ENCODE results near the gene PTPRD.

The PTPRD gene

GRCh38 chr9:8268881-8269280, 2343.9 kb downstream of the PTPRD start:
- TF ChIP-seq CTCF (conservative IDR thresholded peaks at IDR 0.05; ENCODE audit: low read depth, low read length), result no peak
- DNase-seq (ENCODE audit: low read depth), result no peak
- H3K4me3 ChIP-seq (ENCODE audit: low read depth, low read length), result no peak overlapping the region

- TF ChIP-seq CTCF (conservative IDR thresholded peaks at IDR 0.05; ENCODE audit: low read depth, low read length), result no peak
- H3K4me3 ChIP-seq (ENCODE audit: low read depth, low read length), result no peak overlapping the region
- DNase-seq (ENCODE audit: low read depth), result no peak
Measured at GRCh38 chr9:8268216-8268878, 2344.5 kb downstream of the PTPRD start.

GRCh38 chr9:8267636-8268035, 2345.2 kb downstream of the PTPRD start:
- H3K4me3 ChIP-seq (ENCODE audit: low read depth, low read length), result no peak overlapping the region
- no peak for TF ChIP-seq CTCF (conservative IDR thresholded peaks at IDR 0.05; ENCODE audit: low read depth, low read length)
- DNase-seq (ENCODE audit: low read depth), result no peak

GRCh38 chr9:8266861-8267260, 2345.9 kb downstream of the PTPRD start:
- H3K4me3 ChIP-seq (ENCODE audit: low read depth, low read length), result no peak overlapping the region
- no peak for TF ChIP-seq CTCF (conservative IDR thresholded peaks at IDR 0.05; ENCODE audit: low read depth, low read length)
- DNase-seq (ENCODE audit: low read depth), result no peak

GRCh38 chr9:8265281-8265680, 2347.5 kb downstream of the PTPRD start:
- no peak overlapping the region for H3K4me3 ChIP-seq (ENCODE audit: low read depth, low read length)
- no peak for TF ChIP-seq CTCF (conservative IDR thresholded peaks at IDR 0.05; ENCODE audit: low read depth, low read length)
- no peak for DNase-seq (ENCODE audit: low read depth)

Measured in choroid plexus epithelial cell (primary cell).